DMS79 treated with DMSO at 0.1 percent for 48 hours (cell line): ENCODE results near the gene ST8SIA4.

Source experiments
- DNase-seq: peaks from one replicate; lab custom pipeline; 2025; lab: John Stamatoyannopoulos, UW

The ST8SIA4 gene

DNA sequence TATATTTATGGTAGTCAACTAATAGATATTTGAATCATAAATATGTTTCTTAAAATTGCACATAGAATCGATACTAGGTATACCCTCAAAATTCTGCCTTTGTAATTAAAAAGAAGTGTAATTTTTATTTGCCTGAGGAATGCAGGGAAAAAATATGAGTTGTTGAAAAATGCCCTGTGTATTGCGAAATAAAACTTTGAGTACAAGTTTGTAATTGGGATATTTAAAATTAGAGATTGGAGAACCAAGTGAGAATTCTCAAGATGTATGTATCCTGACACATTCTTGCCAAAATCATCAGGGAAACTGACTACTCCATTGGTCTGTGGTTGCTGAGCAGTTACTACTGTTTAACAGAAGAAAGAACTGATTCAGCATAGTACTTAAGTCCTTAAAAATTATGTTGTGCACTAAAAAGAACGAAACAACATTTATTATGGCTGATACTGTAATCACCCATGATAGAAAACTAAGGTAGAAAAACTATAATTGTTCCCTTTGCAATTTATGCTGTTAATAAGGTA, 36.0 kb downstream of the ST8SIA4 start:
- no peak for DNase-seq

DNA sequence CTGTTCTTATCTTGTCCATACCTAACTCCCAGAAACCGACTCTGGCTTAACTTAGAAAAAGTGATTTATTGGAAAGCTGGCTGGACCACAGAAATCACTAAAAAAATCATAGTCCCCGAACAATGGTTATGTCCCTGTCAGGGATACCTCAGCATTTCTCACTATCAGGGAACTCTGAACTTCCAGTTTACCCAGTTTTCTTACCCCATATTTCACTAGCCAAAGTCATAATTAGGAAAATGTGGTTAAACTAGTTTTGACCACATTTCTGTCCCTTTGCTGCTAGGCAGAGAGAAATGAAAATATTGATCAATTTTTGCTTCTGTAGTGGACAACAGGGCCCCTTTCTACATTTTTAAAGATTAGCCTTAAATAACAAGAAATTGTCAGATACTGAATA, 38.2 kb downstream of the ST8SIA4 start:
- DNase-seq, result no peak

DNA sequence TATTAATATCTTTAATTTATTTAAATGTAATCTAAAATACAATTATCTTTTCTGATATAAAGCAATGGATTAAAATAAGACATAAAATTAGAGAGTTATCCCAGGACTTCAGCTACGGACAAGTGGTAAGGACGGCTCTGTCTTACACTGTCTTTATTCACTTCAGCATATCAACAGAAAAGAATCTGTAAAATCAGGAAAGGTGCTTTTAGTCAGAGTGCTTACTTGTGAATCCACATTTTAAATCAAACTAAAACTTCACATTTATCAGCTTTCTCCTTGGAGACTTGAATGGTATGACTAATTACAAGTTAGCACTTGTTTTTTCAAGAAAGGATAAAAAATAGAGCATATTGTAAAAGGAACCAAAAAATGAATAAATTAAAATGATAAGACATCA, 39.3 kb downstream of the ST8SIA4 start:
- no peak for DNase-seq

DNA sequence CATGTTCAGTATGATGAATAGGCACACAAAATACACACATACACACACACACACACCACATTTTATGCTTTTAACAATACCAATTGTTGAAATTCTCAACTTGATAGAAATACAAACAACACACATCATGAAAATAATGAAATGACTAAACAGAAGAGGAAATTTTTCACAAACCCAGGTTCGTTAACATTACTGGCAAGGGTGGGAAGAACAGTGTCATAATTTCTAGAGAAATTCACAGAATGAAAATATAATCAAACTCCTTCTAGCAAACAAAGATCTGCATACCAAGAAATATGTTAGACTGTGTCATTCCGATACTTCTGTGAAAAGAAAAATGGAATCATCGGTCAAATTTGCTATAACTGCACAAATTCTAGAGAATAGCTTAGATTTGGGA, 41.9 kb downstream of the ST8SIA4 start:
- DNase-seq, result no peak

DNA sequence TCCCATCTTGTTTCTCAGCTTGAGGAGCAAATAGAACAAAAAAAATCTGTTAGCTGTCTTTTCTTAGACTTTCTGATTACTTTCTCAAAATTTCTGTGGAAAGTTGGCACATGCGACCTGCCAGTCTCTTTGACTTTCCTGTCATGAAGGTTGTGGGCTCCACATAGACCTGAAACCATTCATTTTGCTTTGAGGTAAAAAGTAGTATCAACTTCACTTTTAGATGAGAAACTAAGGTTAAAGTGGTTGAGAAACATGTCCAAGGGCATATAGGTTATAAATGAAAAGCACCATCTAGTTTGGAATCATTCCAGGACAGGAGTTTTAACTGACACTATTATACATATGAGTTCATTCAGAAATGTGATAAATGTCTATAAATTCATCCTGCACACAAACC, 42.7 kb downstream of the ST8SIA4 start:
- DNase-seq, result no peak

DNA sequence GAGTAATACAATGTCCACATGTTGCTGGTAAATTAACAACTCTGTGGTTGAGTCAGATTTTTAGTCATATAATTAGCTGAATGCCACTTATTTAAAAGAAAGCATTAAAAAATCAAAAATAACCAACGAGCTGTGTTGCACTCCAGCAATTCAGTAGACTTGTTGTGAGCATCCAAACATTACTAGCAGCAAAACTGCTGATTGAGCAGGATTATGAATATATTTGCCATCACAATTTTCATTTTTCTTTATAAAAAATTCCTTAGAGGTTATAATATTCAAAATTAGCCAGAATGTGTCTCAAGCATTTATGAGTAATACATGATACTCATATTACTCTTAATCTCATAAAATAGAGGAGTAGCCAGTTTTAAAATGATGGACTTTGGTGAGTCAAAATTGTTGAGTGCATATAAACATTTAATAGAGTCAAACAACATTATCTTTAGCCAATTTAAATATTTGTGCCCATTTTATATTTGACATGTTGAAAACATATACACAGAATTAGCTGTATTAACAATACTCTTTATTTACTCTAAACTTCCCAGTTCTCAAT, 44.0 kb downstream of the ST8SIA4 start:
- no peak for DNase-seq

DNA sequence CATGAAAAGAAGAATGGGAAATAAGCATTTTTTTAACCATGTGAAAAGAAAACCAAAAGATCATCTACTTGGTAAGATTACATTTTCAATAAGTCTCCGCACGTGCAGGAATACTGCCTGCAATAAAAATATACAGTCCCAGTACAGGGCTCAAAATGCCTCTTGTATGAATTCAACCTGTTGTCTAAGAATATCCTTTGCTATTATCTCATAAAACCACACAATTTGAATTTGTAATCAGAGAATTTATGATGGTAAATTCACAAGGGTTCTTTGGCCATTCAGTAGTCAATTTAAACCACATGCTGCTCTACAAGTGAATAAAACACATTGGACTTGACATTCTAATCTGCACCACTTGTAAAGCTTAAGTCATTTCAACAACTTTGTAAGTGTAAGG, 46.6 kb downstream of the ST8SIA4 start:
- DNase-seq, result no peak

DNA sequence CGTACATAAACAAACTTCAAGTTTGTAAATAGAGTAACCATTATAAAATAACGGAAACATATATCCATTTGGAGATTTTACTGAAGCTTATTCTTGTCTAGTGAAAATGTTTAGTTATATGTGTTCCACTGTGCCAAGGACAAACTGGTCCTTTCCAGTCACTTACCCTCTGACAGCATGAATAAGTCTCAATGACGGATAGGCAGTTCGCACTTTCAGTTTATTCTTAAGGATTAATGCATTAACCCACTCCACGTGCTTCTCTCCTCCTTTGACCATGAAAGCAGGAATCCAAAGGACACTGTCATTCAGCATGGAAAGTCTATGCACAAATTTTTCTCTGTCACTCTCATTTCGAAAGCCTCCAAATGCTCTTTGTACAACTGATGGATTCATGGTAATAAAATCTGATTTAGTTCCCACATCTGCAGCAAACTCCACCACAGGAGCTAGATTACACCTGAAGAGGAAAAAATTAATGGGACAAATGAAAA, 47.1 kb downstream of the ST8SIA4 start:
- no peak for DNase-seq

DNA sequence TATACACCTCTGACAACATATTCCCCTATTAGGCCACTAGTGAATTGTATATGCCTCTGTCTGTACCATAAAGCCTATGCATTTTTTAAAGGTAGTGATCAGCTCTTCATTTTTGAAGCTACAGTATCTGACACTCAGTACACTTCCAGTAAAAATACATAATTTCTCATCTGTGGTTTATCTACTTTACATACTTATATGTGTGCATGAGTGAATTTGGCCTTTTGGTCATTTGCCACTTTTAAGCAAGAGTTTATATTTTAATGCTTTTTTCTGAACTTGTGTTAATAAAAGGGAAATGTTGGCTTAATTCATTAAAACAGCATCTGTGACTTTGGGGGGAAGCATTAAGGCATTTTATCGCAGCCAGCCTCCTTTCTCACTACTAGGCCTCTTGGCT, 47.8 kb downstream of the ST8SIA4 start:
- DNase-seq, result no peak

DNA sequence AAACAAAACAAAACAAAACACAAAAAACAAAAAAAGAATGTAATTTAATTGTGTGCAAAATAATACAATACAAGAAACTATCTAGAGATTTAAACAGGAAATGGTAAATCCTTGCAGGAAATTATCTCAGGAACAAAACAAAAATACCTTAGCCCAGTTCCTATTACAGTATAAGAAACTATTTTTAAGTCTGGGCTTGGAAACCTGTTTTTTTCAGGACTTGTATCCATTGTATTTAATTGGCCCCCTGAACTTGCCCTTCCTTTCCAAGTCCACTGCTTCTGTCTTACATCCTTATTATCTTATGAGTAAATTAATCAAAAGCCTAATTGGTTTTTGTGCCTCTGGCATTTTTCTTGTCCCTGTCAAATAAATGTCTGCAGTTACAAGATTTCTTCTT, 48.5 kb downstream of the ST8SIA4 start:
- DNase-seq, result no peak

DNA sequence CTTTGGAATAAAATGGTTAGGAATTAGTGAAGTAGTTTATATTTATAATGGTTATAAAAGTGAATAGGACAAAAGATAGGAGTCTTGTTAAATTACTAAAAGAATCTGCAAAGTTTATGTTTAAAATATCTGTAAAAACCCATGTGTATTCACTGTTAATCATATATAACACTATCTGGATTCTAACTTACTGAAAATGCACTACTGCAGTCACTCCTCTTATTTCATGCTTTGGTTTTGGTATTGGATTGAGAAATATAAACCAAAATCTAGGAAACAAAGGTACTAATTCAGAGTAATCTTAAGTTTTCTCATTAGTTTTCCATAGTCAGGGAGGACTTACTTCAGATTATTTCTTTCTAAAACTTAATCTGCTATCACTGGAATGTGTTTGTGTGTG, 49.5 kb downstream of the ST8SIA4 start:
- DNase-seq, result no peak

DNA sequence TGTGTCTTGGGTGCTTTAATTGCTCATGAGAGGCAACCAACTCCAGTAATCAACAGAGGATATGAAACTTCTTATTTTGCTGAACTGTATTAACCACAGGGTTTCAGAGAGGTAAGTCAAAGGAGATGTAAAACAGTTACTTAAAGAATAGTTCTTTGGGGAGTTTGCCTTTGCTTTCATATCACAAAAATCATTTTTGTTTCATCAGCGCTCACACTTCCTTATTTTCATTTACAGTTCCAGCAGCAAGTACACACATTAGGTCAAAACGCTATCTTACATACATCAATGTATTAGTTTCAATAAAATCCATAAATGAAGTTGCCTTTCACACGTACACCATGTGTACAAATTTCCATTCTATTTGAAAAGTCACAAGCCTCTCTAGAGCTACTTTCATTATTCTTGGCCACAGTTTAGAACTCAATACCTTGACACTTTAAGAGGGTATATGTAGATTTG, 50.1 kb downstream of the ST8SIA4 start:
- DNase-seq, result no peak

DNA sequence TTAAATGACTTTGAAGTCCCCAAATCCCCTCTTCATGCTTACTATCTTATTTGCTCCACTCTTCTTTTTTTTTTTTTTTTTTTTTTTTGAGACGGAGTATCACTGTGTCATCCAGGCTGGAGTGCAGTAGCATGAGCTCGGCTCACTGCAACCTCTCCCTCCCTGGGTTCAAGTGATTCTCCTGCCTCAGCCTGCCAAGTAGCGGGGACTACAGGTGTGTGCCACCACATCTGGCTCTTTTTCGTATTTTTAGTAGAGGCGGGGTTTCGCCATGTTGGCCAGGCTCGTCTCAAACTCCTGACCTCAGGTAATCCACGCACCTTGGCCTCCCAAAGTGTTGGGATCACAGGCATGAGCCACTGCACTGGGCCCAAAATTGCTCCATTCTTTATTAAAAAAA, 51.0 kb downstream of the ST8SIA4 start:
- DNase-seq, result no peak

DNA sequence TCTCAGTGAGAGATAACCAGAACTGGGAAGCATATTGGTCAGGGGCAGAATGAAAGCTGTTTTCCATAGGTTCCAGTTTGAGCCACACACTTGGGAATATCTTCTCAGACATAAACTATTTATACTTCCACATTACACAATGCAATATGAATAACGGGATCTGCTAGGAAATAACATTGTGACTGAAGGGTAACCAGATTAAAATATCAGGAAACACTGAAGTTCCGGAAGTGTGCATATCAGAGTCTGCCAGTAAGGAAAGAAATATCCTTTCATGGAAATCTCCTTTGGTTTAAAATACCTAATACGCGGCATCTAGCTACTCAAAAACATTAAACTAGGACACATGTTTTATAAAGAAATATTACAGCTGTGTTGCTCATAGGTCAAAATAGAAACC, 56.3 kb downstream of the ST8SIA4 start:
- DNase-seq, result no peak

DNA sequence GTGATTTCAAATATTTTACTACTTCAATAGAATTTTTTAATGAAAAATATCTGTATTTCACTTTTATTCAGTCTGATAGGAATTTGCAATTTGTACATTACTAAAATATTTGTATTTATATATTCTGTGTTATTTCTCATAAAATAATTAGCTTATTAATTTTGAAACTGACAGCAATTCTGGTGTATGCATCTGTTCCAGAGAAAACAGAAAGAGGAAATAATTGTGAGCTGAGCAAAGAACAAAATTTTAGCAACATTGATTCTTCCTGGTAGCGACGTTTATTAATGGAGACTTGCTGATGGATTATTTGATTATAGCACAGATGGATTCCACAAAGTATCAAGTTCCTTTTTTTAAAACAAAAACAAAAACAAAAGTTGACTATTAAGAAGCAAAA, 61.0 kb downstream of the ST8SIA4 start:
- no peak for DNase-seq

DNA sequence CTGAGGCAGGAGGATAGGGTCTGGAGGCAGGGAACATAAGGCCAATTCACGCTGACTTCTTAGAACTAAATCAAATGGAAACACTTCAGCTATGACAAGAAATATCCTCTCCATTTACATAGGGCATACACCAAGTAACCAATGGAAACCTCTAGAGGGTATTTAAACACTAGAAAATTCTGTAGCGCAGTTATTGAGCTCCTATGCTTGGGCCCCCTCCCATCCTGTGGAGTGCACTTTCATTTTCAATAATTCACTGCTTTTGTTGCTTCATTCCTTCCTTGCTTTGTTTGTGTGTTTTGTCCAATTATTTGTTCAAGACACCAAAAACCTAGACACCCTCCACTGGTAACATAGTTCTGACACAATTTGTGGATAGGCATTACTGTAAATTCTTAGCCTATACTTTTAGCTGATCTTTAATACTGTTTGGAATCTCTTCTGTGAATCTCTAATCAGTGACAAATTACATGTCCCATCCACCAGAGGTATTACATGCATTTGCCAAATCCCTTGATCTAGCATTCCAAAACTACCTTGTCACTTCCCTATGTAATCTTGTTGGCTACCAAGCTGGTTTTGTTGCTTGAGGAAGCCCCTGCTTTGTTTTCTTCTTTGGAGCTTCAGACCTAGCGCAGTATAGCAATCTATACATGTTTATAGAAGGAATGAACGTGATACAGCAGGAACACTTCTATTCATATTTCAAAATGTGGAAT, 61.6 kb downstream of the ST8SIA4 start:
- no peak for DNase-seq

DNA sequence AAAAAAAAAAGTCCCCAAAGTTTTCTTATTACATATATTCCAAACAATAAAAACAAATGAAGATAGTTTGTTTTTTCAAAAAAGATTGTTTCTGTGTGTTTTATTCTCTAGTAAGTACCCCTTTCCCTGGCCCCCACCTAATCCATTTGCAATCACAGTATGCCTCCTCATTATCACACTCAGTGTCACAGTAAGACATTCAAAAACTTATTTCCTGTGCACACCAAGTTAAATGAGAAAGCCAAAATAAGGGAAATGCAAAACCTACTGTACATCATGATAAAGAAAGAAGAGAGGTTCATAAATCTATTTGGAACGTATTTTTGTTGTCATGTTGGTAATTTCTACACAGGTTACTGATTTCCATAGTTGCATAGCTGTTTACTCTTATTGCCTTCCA, 62.3 kb downstream of the ST8SIA4 start:
- no peak for DNase-seq

DNA sequence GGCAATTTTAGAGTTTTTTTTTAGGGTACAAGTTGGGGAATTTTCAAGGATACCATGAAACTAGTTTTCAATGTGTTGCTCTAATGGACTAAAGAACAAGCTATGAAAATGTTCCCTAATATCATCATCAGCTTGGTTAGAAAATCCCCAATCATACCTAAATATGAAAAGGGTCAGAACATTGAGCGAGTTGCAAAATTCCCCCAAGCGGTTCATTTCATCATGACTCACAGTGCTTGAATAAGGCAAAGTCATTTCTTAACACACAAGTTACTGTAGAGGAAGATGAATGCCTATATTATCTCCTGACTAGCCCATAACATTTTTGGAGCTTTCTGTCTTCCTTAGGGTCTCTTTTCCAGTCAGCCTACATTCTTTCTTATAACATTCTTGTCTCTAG, 62.7 kb downstream of the ST8SIA4 start:
- DNase-seq, result no peak

DNA sequence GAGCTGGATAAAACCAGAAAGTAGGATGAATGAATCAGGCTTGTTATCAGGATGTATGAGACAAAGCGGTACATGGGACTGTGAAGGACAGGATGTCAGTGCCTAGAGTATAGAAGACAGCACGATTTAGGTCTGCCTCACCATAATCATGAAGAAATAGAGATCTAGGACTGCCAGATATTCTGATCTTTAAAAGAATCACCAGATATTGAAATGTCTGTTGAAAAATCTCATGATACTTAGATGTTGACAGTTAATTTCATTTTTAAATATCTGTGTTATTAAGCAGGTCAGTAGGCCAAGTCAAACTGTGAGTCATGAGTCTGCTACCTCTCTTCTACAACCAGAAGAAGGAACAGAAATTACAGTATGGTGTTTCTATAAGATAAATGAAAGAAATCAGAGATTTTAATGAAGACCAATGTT, 65.0 kb downstream of the ST8SIA4 start:
- no peak for DNase-seq

DNA sequence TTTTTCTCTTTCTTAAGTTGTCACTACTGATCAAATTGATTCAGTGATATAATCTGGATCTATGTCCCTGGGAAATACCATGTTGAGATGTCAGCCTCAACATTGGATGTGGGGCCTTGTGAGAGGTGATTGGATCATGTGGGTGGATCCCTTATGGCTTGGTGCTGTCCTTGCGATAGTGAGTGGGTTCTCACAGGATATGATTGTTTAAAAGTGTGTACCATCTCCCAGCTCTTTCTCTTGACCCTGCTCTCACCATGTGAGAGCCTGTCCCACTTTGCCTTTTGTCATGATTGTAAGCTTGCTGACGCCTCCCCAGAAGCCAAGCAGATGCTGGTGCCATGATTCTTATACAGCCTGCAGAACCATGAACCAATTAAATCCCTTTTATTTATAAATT, 68.6 kb downstream of the ST8SIA4 start:
- no peak for DNase-seq

DNA sequence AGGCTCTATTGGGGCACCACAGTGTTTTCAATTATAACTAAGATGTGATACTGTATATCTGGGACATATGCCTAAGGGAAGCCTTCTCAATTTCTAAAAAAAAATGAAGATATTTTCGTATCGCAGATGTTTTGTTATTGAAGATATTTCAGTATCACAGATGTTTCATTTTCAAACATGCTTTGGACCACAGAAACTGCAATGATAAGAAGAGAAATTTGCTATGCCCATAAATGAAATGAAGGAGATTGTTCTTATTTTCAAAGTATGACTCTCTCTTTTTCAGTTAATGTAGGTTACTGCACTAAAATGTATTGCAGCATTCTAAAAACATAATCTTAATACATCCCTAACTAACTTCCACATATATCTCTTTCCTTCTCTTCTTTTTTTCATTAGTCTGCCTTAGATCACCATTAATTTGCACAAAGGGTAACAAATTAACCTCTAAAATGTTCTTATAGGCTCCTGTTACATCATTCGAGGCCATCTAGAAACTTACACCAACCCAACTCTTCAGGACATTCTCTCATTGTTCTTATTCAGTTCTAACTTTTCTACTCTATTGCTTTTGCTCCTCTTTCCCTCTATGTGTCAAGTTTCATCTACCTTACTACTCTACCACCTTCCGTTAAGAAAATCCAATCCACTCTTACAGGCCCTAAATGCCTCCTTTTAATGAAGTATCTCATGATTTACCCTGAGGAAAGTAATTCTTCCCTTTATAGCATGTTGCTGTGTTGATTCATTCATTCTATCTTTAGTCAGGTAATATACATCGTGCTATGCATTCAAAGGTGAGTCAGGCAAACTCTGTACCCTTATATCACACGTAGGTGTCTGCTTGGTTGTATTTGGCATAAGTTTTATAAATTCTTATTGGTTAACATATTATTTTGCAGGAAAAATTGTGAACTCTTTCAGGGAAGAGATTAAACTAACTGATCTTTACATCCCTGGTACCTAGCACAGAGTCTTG, 70.5 kb downstream of the ST8SIA4 start:
- DNase-seq, result no peak

DNA sequence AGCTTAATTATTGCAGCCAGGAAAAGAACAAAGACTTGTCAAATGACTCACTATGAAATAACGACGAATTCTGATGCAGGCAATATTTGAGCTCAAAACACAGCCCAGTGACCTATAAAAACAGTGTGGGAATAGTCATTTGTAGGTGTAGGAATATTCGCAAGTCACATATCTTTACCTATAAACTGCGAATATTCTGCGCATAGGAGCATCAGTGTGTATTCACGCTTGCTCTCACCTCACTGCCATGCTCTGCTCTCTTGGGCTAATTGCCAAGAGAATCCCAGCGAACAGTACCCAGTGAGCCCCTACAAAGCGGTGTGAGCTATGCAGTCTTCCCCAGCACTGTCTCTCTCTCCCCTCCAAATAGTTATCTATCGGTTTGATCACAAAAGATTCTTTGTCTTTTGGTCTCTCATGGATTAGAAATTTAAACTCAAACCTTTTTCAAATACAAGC, 74.2 kb downstream of the ST8SIA4 start:
- no peak for DNase-seq
